HEK293 (cell line): ENCODE measurements around the gene SPOUT1.

Experiments
- BCL11B ChIP-seq: fragments of 450-650 bp; formaldehyde crosslinking; IDR thresholded peaks from 2 replicates; pipeline ENCODE4 v1.5.1; 2016; ENCODE audit warnings: low read depth, missing biosample characterization, missing genetic modification characterization
- ELK4 ChIP-seq: IDR thresholded peaks from 2 replicates; pipeline ENCODE4 v1.6.1; 2011; ENCODE audit warnings: mild to moderate bottlenecking, low read depth, low read length, borderline replicate concordance
- GLIS1 ChIP-seq: fragments of 450-650 bp; formaldehyde crosslinking; IDR thresholded peaks from 2 replicates; pipeline ENCODE4 v1.5.1; 2016; ENCODE audit warnings: missing biosample characterization, missing genetic modification characterization
- OSR2 ChIP-seq: fragments of 450-650 bp; formaldehyde crosslinking; IDR thresholded peaks from 2 replicates; pipeline ENCODE4 v1.5.1; 2016; ENCODE audit warnings: missing biosample characterization, missing genetic modification characterization
- REST ChIP-seq: fragments of 450-650 bp; formaldehyde crosslinking; IDR thresholded peaks from 2 replicates; pipeline ENCODE4 v1.5.1; 2016; ENCODE audit warnings: missing biosample characterization, missing genetic modification characterization
- TCF7L2 ChIP-seq: IDR thresholded peaks from 2 replicates; pipeline ENCODE4 v1.6.1; 2011; ENCODE audit warnings: low read depth, mild to moderate bottlenecking, inconsistent platforms, low read length, moderate library complexity, borderline replicate concordance
- YY1 ChIP-seq: fragments of 450-650 bp; formaldehyde crosslinking; IDR thresholded peaks from 2 replicates; pipeline ENCODE4 v1.5.1; 2018; ENCODE audit warnings: missing biosample characterization, missing genetic modification characterization
- ZBTB10 ChIP-seq: fragments of 450-650 bp; formaldehyde crosslinking; IDR thresholded peaks from 2 replicates; pipeline ENCODE4 v1.5.1; 2016; ENCODE audit warnings: missing biosample characterization, missing genetic modification characterization
- ZBTB11 ChIP-seq: fragments of 450-650 bp; formaldehyde crosslinking; conservative IDR thresholded peaks from 2 replicates; pipeline ENCODE4 v1.5.1; 2016; ENCODE audit warnings: low read depth, missing biosample characterization, missing genetic modification characterization
- ZBTB6 ChIP-seq: fragments of 450-650 bp; formaldehyde crosslinking; IDR thresholded peaks from 2 replicates; pipeline ENCODE4 v1.5.1; 2017; ENCODE audit warnings: missing biosample characterization, missing genetic modification characterization
- ZIC2 ChIP-seq: fragments of 450-650 bp; formaldehyde crosslinking; IDR thresholded peaks from 2 replicates; pipeline ENCODE4 v1.5.1; 2016; ENCODE audit warnings: missing biosample characterization, missing genetic modification characterization
- ZNF121 ChIP-seq: fragments of 450-650 bp; formaldehyde crosslinking; IDR thresholded peaks from 2 replicates; pipeline ENCODE4 v1.5.1; 2016; ENCODE audit warnings: missing biosample characterization, missing genetic modification characterization
- ZNF138 ChIP-seq: fragments of 450-650 bp; formaldehyde crosslinking; IDR thresholded peaks from 2 replicates; pipeline ENCODE4 v1.5.1; 2016; ENCODE audit warnings: missing biosample characterization, missing genetic modification characterization, borderline replicate concordance
- ZNF175 ChIP-seq: fragments of 450-650 bp; formaldehyde crosslinking; IDR thresholded peaks from 2 replicates; pipeline ENCODE4 v1.5.1; 2016; ENCODE audit warnings: missing biosample characterization, missing genetic modification characterization
- ZNF19 ChIP-seq: fragments of 450-650 bp; formaldehyde crosslinking; IDR thresholded peaks from 2 replicates; pipeline ENCODE4; 2016; ENCODE audit warnings: missing biosample characterization, missing genetic modification characterization, low read depth
- ZNF23 ChIP-seq: fragments of 450-650 bp; formaldehyde crosslinking; IDR thresholded peaks from 2 replicates; pipeline ENCODE4 v1.5.1; 2016; ENCODE audit warnings: missing biosample characterization, missing genetic modification characterization, borderline replicate concordance
- ZNF292 ChIP-seq: fragments of 450-650 bp; formaldehyde crosslinking; IDR thresholded peaks from 2 replicates; pipeline ENCODE4 v1.5.1; 2016; ENCODE audit warnings: low read depth, missing biosample characterization, missing genetic modification characterization, borderline replicate concordance
- ZNF354C ChIP-seq: fragments of 450-650 bp; formaldehyde crosslinking; IDR thresholded peaks from 2 replicates; pipeline ENCODE4 v1.5.1; 2016; ENCODE audit warnings: missing biosample characterization, missing genetic modification characterization, low read depth, borderline replicate concordance
- ZNF404 ChIP-seq: fragments of 450-650 bp; formaldehyde crosslinking; IDR thresholded peaks from 2 replicates; pipeline ENCODE4 v1.5.1; 2017; ENCODE audit warnings: missing biosample characterization, missing genetic modification characterization
- ZNF416 ChIP-seq: fragments of 450-650 bp; formaldehyde crosslinking; IDR thresholded peaks from 2 replicates; pipeline ENCODE4 v1.5.1; 2016; ENCODE audit warnings: missing biosample characterization, missing genetic modification characterization
- ZNF433 ChIP-seq: fragments of 450-650 bp; formaldehyde crosslinking; IDR thresholded peaks from 2 replicates; pipeline ENCODE4 v1.5.1; 2016; ENCODE audit warnings: missing biosample characterization, missing genetic modification characterization, low read depth
- ZNF473 ChIP-seq: fragments of 450-650 bp; formaldehyde crosslinking; IDR thresholded peaks from 2 replicates; pipeline ENCODE4 v1.5.1; 2017; ENCODE audit warnings: missing biosample characterization, missing genetic modification characterization
- ZNF510 ChIP-seq: fragments of 450-650 bp; formaldehyde crosslinking; IDR thresholded peaks from 2 replicates; pipeline ENCODE4 v1.5.1; 2018; ENCODE audit warnings: mild to moderate bottlenecking, missing genetic modification characterization, missing biosample characterization; ENCODE audit not compliant: insufficient replicate concordance
- ZNF544 ChIP-seq: fragments of 450-650 bp; formaldehyde crosslinking; IDR thresholded peaks from 2 replicates; pipeline ENCODE4 v1.5.0; 2017; ENCODE audit warnings: missing biosample characterization, missing genetic modification characterization
- ZNF600 ChIP-seq: fragments of 450-650 bp; formaldehyde crosslinking; IDR thresholded peaks from 2 replicates; pipeline ENCODE4 v1.5.1; 2016; ENCODE audit warnings: missing biosample characterization, missing genetic modification characterization
- ZNF777 ChIP-seq: fragments of 450-650 bp; formaldehyde crosslinking; IDR thresholded peaks from 2 replicates; pipeline ENCODE4 v1.5.1; 2017; ENCODE audit warnings: missing biosample characterization, missing genetic modification characterization, borderline replicate concordance
- ZNF830 ChIP-seq: fragments of 450-650 bp; IDR thresholded peaks from 2 replicates; pipeline ENCODE4 v1.5.0; 2018; ENCODE audit warnings: missing biosample characterization, missing genetic modification characterization, low read depth, mild to moderate bottlenecking, moderate library complexity
- ZSCAN23 ChIP-seq: fragments of 450-650 bp; formaldehyde crosslinking; IDR thresholded peaks from 2 replicates; pipeline ENCODE4 v1.5.1; 2016; ENCODE audit warnings: missing biosample characterization, missing genetic modification characterization

SPOUT1 gene

GRCh38 chr9:128771745-128772519 is 57.7 kb downstream of the SPOUT1 start, which contains the start of gene ZER1 (continued):
- TF ChIP-seq ZBTB11 (peak; percentile 99), ZNF121 (tag by site-specific recombination) (peak; percentile 73; the same call in 1 of the 2 replicates), ZNF404 (tag by site-specific recombination) (no peak), ELK4 (no peak), ZNF473 (tag by site-specific recombination) (no peak), ZNF19 (tag by site-specific recombination) (no peak), BCL11B (tag by site-specific recombination) (no peak), ZNF433 (tag by site-specific recombination) (no peak), OSR2 (tag by site-specific recombination) (no peak), ZNF292 (tag by site-specific recombination) (no peak), ZBTB6 (tag by site-specific recombination) (peak; percentile 28; the same call in 1 of the 2 replicates), ZNF830 (tag by site-specific recombination) (no peak), REST (0 out of 2 replicates have a peak, but pooled peaks have one; percentile 19), ZNF23 (tag by site-specific recombination) (no peak), ZSCAN23 (tag by site-specific recombination) (peak; percentile 69; the same call in 1 of the 2 replicates), ZNF416 (tag by site-specific recombination) (no peak), ZNF544 (tag by site-specific recombination) (no peak), ZNF354C (tag by site-specific recombination) (no peak), ZNF510 (tag by site-specific recombination) (no peak), ZNF175 (tag by site-specific recombination) (no peak), ZIC2 (tag by site-specific recombination) (peak; percentile 57), ZBTB10 (tag by site-specific recombination) (no peak), YY1 (tag by site-specific recombination) (peak; percentile 75), TCF7L2 (no peak), ZNF138 (tag by site-specific recombination) (no peak), ZNF600 (no peak), ZNF777 (no peak), GLIS1 (tag by site-specific recombination) (peak; percentile 72)
